22Rv1 (cell line): ENCODE results near the gene SFXN5.

ENCODE experiments used
- CTCF ChIP-seq: fragments of 450-650 bp; IDR thresholded peaks from 2 replicates; pipeline ENCODE4 v1.5.1; 2017; ENCODE audit warnings: mild to moderate bottlenecking
- ZFX ChIP-seq: fragments of 450-650 bp; IDR thresholded peaks from 2 replicates; pipeline ENCODE4 v1.6.1; 2017; ENCODE audit warnings: antibody characterized with exemption, borderline replicate concordance

DNA sequence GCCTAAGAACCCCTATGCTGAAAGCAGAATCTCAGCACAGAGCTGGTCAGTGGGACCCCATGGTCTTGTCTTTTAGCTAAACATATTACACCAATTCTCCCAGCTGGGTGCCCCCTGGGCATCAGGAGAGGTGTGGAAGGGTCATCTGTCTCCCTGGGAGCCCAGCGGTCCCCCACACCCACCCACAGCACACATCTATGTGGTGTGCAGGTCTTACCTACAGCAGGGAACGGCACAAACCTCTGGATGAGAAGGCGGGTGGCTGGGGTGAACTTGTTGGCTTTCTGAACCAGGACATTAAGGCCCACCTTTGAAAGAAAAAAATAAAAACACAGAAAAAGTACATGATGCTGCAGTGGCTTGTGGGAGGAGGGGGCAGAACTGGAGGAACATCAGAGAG, 83.5 kb downstream of the SFXN5 start:
- TF ChIP-seq CTCF, result no peak
- TF ChIP-seq ZFX, result no peak
